Activated CD8-positive, alpha-beta memory T cell treated with anti-CD3 and anti-CD28 coated beads for 4 hours (primary cell): ENCODE results near the gene PRRT4.

Experiments
- DNase-seq, 2 donors: peaks; one replicate each; pipeline ENCODE4 v3.0.0-alpha.2; 2020; ENCODE audit warnings: low read depth in 2 of 2

PRRT4 gene

GRCh38 chr7:128395748-128396147, 34.3 kb upstream of the PRRT4 start:
- DNase-seq = no peak

GRCh38 chr7:128394904-128395496, 33.5 kb upstream of the PRRT4 start:
- DNase-seq = no peak

GRCh38 chr7:128393526-128394330, 32.2 kb upstream of the PRRT4 start:
- no peak for DNase-seq

- no peak for DNase-seq
Measured at GRCh38 chr7:128392446-128393327, 31.2 kb upstream of the PRRT4 start.

- no peak for DNase-seq
Measured at GRCh38 chr7:128391805-128392204, 30.3 kb upstream of the PRRT4 start.

GRCh38 chr7:128390871-128391565, 29.5 kb upstream of the PRRT4 start:
- no peak for DNase-seq

GRCh38 chr7:128389618-128390329, 28.3 kb upstream of the PRRT4 start:
- no peak for DNase-seq

- no peak for DNase-seq
Measured at GRCh38 chr7:128389085-128389617, 27.7 kb upstream of the PRRT4 start.

- no peak for DNase-seq
Measured at GRCh38 chr7:128388145-128388485, 26.6 kb upstream of the PRRT4 start.

GRCh38 chr7:128387216-128388144, 26.0 kb upstream of the PRRT4 start:
- DNase-seq = peak; percentile 31 to 50

- no peak for DNase-seq
Measured at GRCh38 chr7:128385988-128386925, 24.8 kb upstream of the PRRT4 start.

- no peak for DNase-seq
Measured at GRCh38 chr7:128384726-128385125, 23.2 kb upstream of the PRRT4 start.

GRCh38 chr7:128383776-128384175, 22.3 kb upstream of the PRRT4 start:
- DNase-seq = no peak

GRCh38 chr7:128381161-128381821, 19.8 kb upstream of the PRRT4 start:
- DNase-seq = no peak

GRCh38 chr7:128380483-128381106, 19.1 kb upstream of the PRRT4 start:
- DNase-seq = no peak

GRCh38 chr7:128379900-128380479, 18.5 kb upstream of the PRRT4 start:
- no peak for DNase-seq

GRCh38 chr7:128378637-128379036, 17.1 kb upstream of the PRRT4 start:
- DNase-seq = no peak
